HG03342 (cell line): ENCODE measurements around the gene NUDT5.
"Not testable (repeated sequence)": the region's sequence is repeated elsewhere in the genome, so short reads cannot be mapped to it uniquely, and the experiment has no call there.

Source experiments
- ATAC-seq: cut with Tn5 transposase; IDR thresholded peaks from one replicate; pipeline ENCODE4 v1.9.1; 2021; ENCODE audit warnings: mild to moderate bottlenecking, moderate library complexity; ENCODE audit not compliant: unreplicated experiment

Gene NUDT5

GRCh38 chr10:12195603-12196506 lies at the start of gene NUDT5, which contains the start of gene CDC123:
Gene NUDT5 (minus strand): TSS chr10:12195891. CDS start chr10:12186291, 9,600 bp downstream.
Gene CDC123 (plus strand): TSS chr10:12196188. CDS start chr10:12196246, 58 bp downstream.
- peak; percentile 87 for ATAC-seq

DNA sequence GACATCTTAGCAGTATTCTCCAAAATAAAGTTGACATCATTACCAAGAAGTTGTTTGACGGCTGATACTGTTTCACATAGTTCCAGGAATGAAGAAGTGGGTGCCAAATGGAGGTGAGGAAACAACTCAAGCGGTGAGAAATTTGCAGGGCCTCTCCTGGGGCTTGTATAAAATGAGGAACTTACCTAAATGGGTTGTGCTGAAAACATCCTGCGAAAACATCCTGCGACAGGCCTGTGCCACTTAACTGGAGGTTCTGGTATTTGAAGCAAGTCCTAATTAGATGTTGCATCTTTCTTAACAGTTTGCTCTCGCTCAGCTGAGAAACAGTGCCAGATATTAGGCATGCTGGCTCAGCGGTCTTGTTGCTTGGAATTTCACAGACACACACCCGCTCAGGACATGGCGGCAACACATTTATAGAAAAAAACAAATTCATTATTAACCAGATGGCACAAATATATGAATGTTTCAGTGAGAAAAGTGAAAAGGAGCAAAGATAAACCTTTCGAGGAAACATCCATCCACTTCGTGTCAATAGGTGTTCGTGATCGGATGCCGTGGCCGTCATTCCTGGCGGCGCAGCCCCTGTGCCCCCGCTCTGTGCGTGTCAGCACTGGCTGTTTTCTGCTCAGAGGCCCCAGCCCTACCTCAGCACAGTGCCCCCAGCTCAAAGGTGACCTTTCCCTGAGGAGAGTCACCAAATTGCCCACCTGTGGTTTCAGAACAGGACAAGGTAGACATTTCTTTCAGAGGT lies 48.4 kb upstream of the NUDT5 start:
- ATAC-seq = peak; percentile 49

GRCh38 chr10:12241810-12242529 lies 46.3 kb upstream of the NUDT5 start:
- ATAC-seq = no peak

GRCh38 chr10:12238821-12239220 lies 43.1 kb upstream of the NUDT5 start:
- no peak for ATAC-seq

GRCh38 chr10:12237265-12238220 lies 41.9 kb upstream of the NUDT5 start:
- no peak for ATAC-seq

GRCh38 chr10:12235796-12236195 lies 40.1 kb upstream of the NUDT5 start:
- no peak for ATAC-seq

DNA sequence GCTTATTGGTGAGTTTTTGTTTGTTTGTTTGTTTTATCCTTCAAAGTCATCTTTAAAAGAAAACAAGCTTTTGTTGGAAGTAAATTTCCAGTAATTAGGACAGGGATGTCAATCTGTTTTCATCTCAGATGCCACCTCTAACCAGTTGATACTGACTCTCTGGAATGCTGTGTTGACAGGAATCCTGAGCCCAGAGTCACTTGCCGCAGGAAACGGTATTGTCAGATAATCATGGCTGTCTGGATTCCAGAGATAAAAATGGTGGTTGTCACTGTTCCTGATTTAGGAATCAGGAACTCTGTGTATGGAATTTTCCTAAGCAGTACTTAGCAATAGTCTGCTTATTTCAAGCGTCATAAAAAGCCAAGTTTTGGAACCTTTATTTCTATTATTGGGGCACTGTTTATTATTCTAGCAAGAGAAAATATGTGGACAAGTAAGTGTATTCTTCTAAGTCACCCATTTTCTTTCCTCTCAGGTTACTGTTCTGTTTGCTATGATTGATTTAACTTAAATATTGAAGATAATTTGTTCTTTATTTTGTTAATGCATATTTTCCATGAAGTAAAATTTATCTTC lies 39.5 kb upstream of the NUDT5 start:
- no peak for ATAC-seq

DNA sequence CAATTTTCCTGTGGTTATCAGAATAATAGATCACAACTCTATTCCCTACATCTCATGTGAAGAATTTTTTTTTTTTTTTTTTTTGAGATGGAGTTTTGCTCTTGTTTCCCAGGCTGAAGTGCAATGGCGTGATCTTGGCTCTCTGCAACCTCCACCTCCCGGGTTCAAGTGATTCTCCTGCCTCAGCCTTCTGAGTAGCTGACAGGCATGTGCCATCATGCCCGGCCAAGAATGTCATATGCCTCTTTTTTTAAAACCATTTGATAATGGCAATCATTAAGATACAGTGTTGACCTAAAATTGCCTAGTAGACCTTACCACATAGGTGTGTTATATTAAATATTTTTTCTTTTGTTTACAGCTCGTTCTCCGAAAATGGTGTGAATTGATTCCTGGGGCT lies 39.0 kb upstream of the NUDT5 start:
- ATAC-seq = not testable (repeated sequence)

DNA sequence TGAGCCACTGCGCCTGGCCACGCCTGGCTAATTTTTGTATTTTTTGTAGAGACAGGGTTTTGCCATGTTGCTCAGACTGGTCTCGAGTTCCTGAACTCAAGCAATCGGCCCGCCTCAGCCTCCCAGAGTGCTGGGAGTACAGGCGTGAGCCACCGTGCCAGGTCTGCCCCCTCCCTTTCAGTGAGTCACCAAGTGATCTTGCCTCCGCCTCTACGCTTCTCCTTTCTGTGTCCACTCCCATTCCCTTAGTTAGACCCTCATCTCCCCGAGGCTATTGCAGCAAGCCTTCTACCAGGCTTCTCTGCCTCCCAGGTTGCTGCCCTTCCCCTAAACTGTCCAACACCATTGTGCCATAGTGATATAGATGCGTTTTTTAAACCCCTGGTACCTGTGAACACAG lies 33.2 kb upstream of the NUDT5 start:
- ATAC-seq = no peak

DNA sequence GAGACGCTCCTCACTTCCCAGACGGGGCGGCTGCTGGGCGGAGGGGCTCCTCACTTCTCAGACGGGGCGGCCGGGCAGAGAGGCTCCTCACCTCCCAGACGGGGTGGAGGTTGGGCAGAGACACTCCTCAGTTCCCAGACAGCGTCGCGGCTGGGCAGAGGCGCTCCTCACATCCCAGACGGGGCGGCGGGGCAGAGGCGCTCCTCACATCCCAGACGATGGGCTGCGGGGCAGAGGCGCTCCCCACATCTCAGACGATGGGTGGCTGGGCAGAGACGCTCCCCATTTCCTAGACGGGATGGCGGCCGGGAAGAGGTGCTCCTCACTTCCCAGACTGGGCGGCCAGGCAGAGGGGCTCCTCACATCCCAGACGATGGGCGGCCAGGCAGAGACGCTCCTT lies 30.7 kb upstream of the NUDT5 start:
- not testable (repeated sequence) for ATAC-seq

GRCh38 chr10:12225444-12225843 lies 29.8 kb upstream of the NUDT5 start:
- no peak for ATAC-seq

DNA sequence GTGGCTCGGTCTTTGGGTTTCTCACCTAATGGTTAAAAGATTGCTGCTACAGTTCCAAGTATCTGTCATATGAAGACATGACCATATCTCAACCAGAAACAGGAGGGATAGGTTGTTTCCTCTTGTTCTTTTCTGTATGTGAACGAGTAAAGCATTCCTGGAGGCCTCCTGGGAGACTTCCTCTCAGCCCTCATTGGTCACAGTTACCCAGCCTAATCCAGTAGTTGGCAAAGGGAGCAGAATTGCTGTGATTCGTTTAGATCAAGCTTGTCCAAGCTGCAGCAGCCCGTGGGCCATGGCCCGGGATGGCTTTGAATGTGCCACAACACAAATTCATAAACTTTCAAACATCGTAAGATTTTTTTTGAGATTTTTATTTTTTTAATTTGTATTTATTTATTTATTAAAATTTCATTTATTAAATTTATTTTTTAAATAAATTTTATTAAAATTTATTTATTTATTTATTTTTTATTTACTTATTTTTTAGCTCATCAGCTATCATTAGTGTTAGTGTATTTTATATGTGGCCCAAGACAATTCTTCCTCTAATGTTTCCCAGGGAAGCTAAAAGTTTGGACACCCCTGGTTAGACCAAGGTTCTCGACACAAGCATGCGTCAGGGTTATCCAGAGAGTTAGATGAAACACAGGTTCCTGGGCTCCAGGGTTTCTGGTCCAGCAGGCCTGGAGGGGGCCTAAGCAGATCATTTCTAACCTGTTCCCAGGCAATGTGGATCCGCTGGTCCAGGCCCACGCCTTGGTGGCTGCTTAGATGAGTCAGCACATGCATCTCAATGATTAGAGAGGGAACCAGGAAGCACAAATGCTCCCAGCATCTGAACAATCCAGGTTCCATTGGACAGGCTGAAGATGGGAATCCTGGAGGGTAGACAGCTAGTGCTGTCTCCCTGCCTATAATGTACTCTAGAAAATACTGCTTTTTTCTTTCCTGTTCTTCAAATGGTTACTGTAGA lies 25.9 kb upstream of the NUDT5 start:
- ATAC-seq = no peak

DNA sequence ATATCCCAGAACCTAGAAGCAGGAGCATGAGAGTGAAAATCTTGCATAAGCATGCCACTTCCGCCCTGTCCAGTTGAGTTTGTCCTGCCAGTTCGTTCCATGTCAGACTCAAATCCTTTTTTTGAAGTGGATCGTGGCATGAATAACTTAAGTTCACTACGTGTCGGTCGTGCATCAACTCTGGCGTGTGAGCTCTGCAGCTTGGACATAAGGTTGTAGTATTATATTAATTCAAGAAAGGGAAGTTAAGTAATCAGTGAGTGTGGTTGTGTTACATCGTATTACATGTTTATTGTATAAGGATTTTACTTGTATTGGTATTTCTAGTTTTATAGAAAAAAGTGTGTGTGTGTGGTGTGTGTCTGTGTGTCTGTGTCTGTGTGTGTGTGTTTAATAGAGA lies 23.3 kb upstream of the NUDT5 start:
- no peak for ATAC-seq

DNA sequence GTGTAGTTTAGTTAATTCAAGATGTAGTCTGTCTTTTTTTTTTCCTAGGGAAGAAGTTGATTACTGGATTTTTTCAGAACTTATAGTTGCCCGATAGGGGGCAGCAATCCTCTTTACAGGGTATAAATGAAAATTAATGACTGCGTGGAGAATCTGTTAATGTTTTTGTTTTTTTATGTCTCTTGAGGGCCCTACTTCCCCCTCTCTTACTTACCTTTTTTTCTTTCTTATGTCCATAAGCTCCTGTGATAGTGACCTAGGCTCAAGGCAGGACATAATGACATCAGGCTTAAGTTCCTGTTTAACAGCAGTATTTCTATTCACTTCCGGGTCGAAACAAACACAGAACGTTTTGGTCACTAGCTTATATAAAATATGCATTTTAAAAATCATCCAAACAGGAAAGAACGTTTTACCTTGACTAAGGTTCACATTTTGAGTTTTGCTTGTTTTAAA lies 19.1 kb upstream of the NUDT5 start:
- ATAC-seq = no peak

GRCh38 chr10:12214093-12214492 lies 18.4 kb upstream of the NUDT5 start:
- ATAC-seq = no peak

DNA sequence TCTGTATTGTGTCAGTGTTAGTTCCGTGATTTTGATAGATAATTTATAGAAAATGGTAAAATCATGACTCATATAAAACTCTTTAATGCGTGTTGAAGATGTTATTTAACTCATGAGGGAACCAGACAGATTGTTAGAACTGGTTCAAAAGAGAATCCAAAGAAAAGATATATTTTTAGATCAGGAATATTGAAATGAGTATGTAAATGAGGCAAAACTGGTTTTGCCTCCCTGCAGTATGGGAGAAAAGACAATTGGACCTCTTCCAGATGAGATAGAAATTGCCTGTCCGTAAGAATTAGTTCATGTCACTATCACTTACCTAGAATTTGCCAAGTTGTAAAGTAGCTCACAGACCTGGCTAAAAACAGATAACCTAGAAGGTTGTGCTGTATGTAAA lies 17.9 kb upstream of the NUDT5 start:
- ATAC-seq = no peak

DNA sequence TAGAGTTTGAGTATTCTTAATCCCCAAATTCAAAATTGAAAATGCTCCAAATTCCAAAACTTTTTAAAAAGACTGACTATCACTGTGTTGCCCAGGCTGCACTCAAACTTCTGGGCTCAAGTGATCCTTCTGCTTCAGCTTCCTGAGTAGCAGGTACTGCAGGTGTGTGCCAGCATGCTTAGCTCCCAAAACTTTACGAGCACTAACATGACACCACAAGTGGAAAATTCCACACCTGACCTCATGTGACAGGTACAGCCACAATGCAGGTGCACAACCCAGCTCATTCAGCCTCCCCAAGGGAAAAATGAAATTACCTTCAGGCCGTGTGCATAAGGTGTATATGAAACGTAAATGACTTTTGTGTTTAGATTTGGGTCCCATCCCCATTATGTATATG lies 16.8 kb upstream of the NUDT5 start:
- no peak for ATAC-seq

DNA sequence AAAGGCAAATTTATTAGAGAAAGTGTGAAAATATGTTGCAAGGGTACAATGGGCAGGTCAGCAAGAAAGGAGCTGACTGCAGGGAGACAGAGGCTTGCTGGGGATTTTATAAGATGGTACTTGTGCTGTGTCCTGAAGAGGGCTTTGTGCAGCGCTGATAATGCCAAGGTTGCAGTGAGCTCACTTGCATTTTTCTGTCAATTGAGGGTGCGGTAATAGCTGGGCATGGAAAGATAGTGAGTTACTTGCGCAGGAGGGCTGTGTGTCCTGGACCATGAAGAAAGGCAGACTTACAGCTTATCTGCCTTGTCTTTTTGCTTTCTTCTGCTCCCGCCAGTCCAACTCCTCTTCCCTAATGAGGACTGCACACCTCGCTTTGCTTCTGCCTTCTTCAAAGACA lies 12.8 kb upstream of the NUDT5 start:
- no peak for ATAC-seq

DNA sequence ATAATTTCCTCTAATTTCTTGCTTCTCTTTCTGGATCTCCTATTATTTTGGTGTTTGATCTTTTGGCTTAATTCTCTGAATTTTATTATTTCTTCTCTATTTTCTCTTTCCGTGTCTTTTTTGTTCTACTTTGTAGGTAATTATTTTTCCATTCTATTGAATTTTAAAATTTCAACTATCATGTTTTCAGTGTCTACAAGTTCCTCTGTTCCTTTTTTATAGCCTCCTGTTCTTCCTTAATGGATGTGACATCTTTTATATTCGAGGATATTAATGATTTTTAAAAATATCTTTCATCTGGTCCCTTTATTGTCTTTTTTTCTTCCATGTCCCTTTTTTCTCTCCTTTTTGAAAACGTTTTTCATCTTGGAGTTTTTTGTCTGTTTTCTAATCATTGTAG lies 11.4 kb upstream of the NUDT5 start:
- ATAC-seq = no peak
